GM12873 (cell line): ENCODE data around the gene ARRDC2.
A peak's percentile ranks its signal among the peaks of the same experiment; 100 is the strongest.

Source experiments
- TF ChIP-seq, protein P1 (sequence below): IDR thresholded peaks from 2 replicates; pipeline ENCODE4 v1.5.1; 2012; ENCODE audit warnings: low read depth, mild to moderate bottlenecking, moderate library complexity, low read length, control low read depth; ENCODE audit not compliant: insufficient read depth; ENCODE audit errors: missing control alignments

ARRDC2 gene

DNA sequence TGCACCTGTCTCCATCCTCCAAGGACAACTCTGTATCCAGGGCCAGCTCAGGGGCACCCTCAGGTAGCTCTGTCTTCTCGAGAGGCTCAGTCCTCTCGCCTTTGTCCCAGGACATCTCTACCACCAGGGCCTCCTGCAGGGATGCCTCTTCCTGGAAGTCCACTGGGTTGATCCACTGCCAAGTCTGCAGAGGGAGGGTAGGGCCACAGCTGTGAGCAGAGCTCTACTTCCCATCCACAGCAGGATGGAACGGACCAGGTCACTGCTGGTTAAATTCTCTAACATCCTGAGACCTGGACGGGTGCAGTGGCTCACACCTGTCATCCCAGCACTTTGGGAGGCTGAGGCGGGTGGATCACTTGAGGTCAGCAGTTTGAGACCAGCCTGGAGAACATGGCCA, 51.9 kb downstream of the ARRDC2 start:
- TF ChIP-seq, protein P1, sequence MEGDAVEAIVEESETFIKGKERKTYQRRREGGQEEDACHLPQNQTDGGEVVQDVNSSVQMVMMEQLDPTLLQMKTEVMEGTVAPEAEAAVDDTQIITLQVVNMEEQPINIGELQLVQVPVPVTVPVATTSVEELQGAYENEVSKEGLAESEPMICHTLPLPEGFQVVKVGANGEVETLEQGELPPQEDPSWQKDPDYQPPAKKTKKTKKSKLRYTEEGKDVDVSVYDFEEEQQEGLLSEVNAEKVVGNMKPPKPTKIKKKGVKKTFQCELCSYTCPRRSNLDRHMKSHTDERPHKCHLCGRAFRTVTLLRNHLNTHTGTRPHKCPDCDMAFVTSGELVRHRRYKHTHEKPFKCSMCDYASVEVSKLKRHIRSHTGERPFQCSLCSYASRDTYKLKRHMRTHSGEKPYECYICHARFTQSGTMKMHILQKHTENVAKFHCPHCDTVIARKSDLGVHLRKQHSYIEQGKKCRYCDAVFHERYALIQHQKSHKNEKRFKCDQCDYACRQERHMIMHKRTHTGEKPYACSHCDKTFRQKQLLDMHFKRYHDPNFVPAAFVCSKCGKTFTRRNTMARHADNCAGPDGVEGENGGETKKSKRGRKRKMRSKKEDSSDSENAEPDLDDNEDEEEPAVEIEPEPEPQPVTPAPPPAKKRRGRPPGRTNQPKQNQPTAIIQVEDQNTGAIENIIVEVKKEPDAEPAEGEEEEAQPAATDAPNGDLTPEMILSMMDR, result no peak

- TF ChIP-seq, protein P1, result no peak
Measured at GRCh38 chr19:18060472-18060871, 52.5 kb downstream of the ARRDC2 start.

GRCh38 chr19:18062028-18062427, 54.1 kb downstream of the ARRDC2 start:
- TF ChIP-seq, protein P1, result no peak

- TF ChIP-seq, protein P1, result peak; percentile 20
Measured at GRCh38 chr19:18063463-18063862, 55.5 kb downstream of the ARRDC2 start.
